K562 (cell line): ENCODE data around the gene CBX8. TPM values are rescaled to one million over a fixed set of nuclear protein-coding genes. Genes with fewer than 3 reads are reported as not detected.
A peak's percentile ranks its signal among the peaks of the same experiment; 100 is the strongest.

ENCODE experiments used
- ARNT ChIP-seq, 2 experiments: fragments of 450-650 bp; IDR thresholded peaks; 2 replicates each; pipeline ENCODE4 v1.6.1; 2016; ENCODE audit warnings: mild to moderate bottlenecking in 1 of 2
- CHD1 ChIP-seq: fragments of 200-600 bp; sonication (generic); IDR thresholded peaks from one replicate; pipeline ENCODE4 v1.6.1; 2012; ENCODE audit warnings: mild to moderate bottlenecking, moderate library complexity, low read length, inconsistent platforms
- CSDE1 ChIP-seq, 2 experiments: fragments of 450-650 bp; IDR thresholded peaks; 2 replicates each; pipeline ENCODE4 v1.6.1; 2016; ENCODE audit warnings: mild to moderate bottlenecking in 1 of 2
- DPF2 ChIP-seq: fragments of 450-650 bp; IDR thresholded peaks from 2 replicates; pipeline ENCODE4 v1.6.1; 2016
- ETS2 ChIP-seq: IDR thresholded peaks from 2 replicates; pipeline ENCODE4 v1.6.1; 2016; ENCODE audit warnings: borderline replicate concordance, missing genetic modification characterization, mild to moderate bottlenecking, moderate library complexity, missing compliant biosample characterization; ENCODE audit not compliant: poor library complexity, severe bottlenecking
- HSF4 ChIP-seq: fragments of 250-450 bp; sonication (Bioruptor Pico); IDR thresholded peaks from 2 replicates; pipeline ENCODE4 v2.1.2; 2022; ENCODE audit warnings: mild to moderate bottlenecking, moderate library complexity, borderline replicate concordance
- KDM5B ChIP-seq: fragments of 200-600 bp; sonication (generic); IDR thresholded peaks from 2 replicates; pipeline ENCODE4 v1.6.1; 2012; ENCODE audit warnings: low read depth, mild to moderate bottlenecking, moderate library complexity, low read length, control low read depth, inconsistent platforms; ENCODE audit not compliant: insufficient replicate concordance
- MYC ChIP-seq, 2 experiments: fragments of 250-450 bp in 1 of 2; sonication (Bioruptor Pico) in 1 of 2; IDR thresholded peaks; 2 replicates each; pipeline versions ENCODE4 v1.5.1 to v1.6.1; 2012 to 2021; ENCODE audit warnings: low read depth in 2 of 2, borderline replicate concordance in 1 of 2, improper control_type of control experiment in 1 of 2, low read length in 1 of 2, mild to moderate bottlenecking in 1 of 2, moderate library complexity in 1 of 2
- NFATC3 ChIP-seq: fragments of 450-650 bp; IDR thresholded peaks from 2 replicates; pipeline ENCODE4 v1.6.1; 2017; ENCODE audit warnings: mild to moderate bottlenecking
- NFYB ChIP-seq: IDR thresholded peaks from 2 replicates; pipeline ENCODE4 v1.6.1; 2011; ENCODE audit warnings: mild to moderate bottlenecking, moderate library complexity; ENCODE audit not compliant: insufficient read length; ENCODE audit errors: extremely low read depth
- RBBP5 ChIP-seq: fragments of 200-600 bp; sonication (generic); IDR thresholded peaks from 2 replicates; pipeline ENCODE4 v1.6.1; 2012; ENCODE audit warnings: borderline replicate concordance, mild to moderate bottlenecking, low read length, control low read depth, inconsistent platforms; ENCODE audit not compliant: insufficient read depth, poor library complexity, severe bottlenecking
- TAF1 ChIP-seq: IDR thresholded peaks from 2 replicates; pipeline ENCODE4 v1.6.1; 2011; ENCODE audit warnings: mild to moderate bottlenecking, low read length, moderate library complexity; ENCODE audit not compliant: insufficient read depth, control insufficient read depth, severe bottlenecking; ENCODE audit errors: extremely low read depth
- XRCC4 ChIP-seq: IDR thresholded peaks from one replicate; pipeline ENCODE4 v1.6.1; 2011; ENCODE audit not compliant: insufficient read depth, insufficient read length; ENCODE audit errors: extremely low read depth
- ZBTB8A ChIP-seq: fragments of 450-650 bp; IDR thresholded peaks from 2 replicates; pipeline ENCODE4 v1.6.1; 2018; ENCODE audit warnings: mild to moderate bottlenecking, moderate library complexity; ENCODE audit not compliant: partially characterized antibody
- ZNF212 ChIP-seq: fragments of 450-650 bp; formaldehyde crosslinking; IDR thresholded peaks from 2 replicates; pipeline ENCODE4 v1.4.0; 2020; ENCODE audit warnings: mild to moderate bottlenecking
- ZNF41 ChIP-seq: fragments of 250-450 bp; sonication (Bioruptor Pico); conservative IDR thresholded peaks from 2 replicates; pipeline ENCODE4 v1.4.0; 2020; ENCODE audit warnings: mild to moderate bottlenecking
- ZNF707 ChIP-seq: fragments of 250-450 bp; sonication (Bioruptor Pico); conservative IDR thresholded peaks from 2 replicates; pipeline ENCODE4 v1.8.0; 2022; ENCODE audit warnings: inconsistent platforms, mild to moderate bottlenecking, moderate library complexity
- polyA plus RNA-seq, 8 experiments: library from polyadenylated mRNA; depleted of rRNA in 4 of 8; stranded (reverse) in 5 of 8; unstranded in 3 of 8; fragments of >200 nt; fragmentation: Nextera tagmentation in 2 of 8; fragmentation: Illumina TruSeq in 1 of 8; extraction: Ambion mirVana in 2 of 8; extraction: Trizol in 1 of 8; gene quantifications; 2 replicates each; pipeline versions ENCODE4 v1.2.1 to v1.2.3, GENCODE V29; 2011 to 2014; ENCODE audit warnings: inconsistent platforms in 1 of 8, missing spikeins in 1 of 8
- total RNA-seq, 7 experiments: library from RNA; depleted of rRNA in 6 of 7; stranded (reverse); fragments of >200 nt in 6 of 7; fragmentation: Illumina TruSeq in 2 of 7; extraction: Trizol in 2 of 7; gene quantifications; 2 replicates each; pipeline versions ENCODE4 v1.2.1 to v1.2.3, GENCODE V29; 2011 to 2021; ENCODE audit warnings: low replicate concordance in 1 of 7
- TF ChIP-seq, protein P1 (sequence below): fragments of 450-650 bp; formaldehyde crosslinking; conservative IDR thresholded peaks from 2 replicates; pipeline ENCODE4 v1.4.0; 2022; ENCODE audit warnings: mild to moderate bottlenecking, missing genetic modification characterization
- TF ChIP-seq, protein P2 (sequence below): conservative IDR thresholded peaks from 2 replicates; pipeline ENCODE4 v1.6.1; 2011; ENCODE audit warnings: low read depth, mild to moderate bottlenecking, low read length; ENCODE audit not compliant: control insufficient read depth
- TF ChIP-seq, protein P3 (sequence below): IDR thresholded peaks from 3 replicates; pipeline ENCODE4 v1.6.1; 2011; ENCODE audit warnings: borderline replicate concordance, mild to moderate bottlenecking; ENCODE audit not compliant: insufficient read length, insufficient read depth
- TF ChIP-seq, protein P4 (sequence below): IDR thresholded peaks from 2 replicates; pipeline ENCODE4 v1.6.1; 2011; ENCODE audit not compliant: insufficient read length; ENCODE audit errors: extremely low read depth
- TF ChIP-seq, protein P5 (sequence below): sonication (generic); formaldehyde crosslinking; IDR thresholded peaks from 2 replicates; pipeline ENCODE4 v1.8.0; 2022; ENCODE audit warnings: missing genetic modification reagents, mild to moderate bottlenecking, moderate library complexity, borderline replicate concordance

CBX8 gene
- total and polyA plus RNA-seq, 9 of the 15 experiments (the other 6 are each of a cell fraction or from before 2014, with no cell fraction given), result 0.08 to 11.9 (median 2.6) TPM

DNA sequence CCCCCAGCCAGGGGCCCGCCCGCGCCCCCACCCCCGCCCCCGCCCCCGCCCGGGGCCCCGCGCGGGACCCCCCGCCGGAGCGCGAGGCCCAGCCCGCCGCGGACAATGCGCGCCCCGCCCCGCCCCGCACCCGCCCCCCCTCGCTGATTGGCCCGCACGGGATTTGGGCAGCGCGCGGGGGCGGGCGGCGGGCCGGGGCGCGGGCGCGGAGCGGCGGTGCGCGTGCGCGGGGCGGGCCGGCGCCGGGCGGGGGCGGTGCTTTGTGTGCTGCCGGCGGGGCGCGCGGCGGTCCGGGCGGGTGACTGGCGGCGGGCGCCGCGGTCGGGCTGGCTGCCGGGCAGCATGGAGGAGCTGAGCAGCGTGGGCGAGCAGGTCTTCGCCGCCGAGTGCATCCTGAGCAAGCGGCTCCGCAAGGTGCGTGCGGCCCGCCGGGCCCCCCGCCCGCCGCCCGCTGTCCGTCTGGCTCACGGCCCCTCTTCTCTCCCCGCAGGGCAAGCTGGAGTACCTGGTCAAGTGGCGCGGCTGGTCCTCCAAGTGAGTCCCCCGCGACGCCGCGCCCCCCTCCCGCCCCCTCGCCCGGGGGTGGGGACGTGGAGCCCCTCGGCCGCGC, 18.9 kb downstream of the CBX8 start, which contains the start of gene CBX2 (continued):
- TF ChIP-seq ZNF212, result no peak
- TF ChIP-seq DPF2, result no peak
- TF ChIP-seq HSF4 (CRISPR knock-in tag), result no peak
- TF ChIP-seq, protein P1, sequence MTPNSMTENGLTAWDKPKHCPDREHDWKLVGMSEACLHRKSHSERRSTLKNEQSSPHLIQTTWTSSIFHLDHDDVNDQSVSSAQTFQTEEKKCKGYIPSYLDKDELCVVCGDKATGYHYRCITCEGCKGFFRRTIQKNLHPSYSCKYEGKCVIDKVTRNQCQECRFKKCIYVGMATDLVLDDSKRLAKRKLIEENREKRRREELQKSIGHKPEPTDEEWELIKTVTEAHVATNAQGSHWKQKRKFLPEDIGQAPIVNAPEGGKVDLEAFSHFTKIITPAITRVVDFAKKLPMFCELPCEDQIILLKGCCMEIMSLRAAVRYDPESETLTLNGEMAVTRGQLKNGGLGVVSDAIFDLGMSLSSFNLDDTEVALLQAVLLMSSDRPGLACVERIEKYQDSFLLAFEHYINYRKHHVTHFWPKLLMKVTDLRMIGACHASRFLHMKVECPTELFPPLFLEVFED (CRISPR knock-in tag), result no peak
- TF ChIP-seq RBBP5, result peak; percentile 22
- peak; percentile 1 for TF ChIP-seq CHD1
- TF ChIP-seq TAF1, result peak; percentile 12
- TF ChIP-seq ZNF41 (CRISPR knock-in tag), result no peak
- TF ChIP-seq MYC (IDR thresholded peaks at IDR 0.05; ENCODE audit: low read depth, low read length), result 0 out of 2 replicates have a peak, but pooled peaks have one; percentile 33
- no peak for TF ChIP-seq MYC (CRISPR knock-in tag; IDR thresholded peaks at IDR 0.05; ENCODE audit: borderline replicate concordance, low read depth)
- TF ChIP-seq NFYB, result peak; percentile 25
- TF ChIP-seq, protein P2, sequence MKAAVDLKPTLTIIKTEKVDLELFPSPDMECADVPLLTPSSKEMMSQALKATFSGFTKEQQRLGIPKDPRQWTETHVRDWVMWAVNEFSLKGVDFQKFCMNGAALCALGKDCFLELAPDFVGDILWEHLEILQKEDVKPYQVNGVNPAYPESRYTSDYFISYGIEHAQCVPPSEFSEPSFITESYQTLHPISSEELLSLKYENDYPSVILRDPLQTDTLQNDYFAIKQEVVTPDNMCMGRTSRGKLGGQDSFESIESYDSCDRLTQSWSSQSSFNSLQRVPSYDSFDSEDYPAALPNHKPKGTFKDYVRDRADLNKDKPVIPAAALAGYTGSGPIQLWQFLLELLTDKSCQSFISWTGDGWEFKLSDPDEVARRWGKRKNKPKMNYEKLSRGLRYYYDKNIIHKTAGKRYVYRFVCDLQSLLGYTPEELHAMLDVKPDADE, result peak; percentile 45; the same call in 1 of the 2 replicates
- TF ChIP-seq, protein P3, sequence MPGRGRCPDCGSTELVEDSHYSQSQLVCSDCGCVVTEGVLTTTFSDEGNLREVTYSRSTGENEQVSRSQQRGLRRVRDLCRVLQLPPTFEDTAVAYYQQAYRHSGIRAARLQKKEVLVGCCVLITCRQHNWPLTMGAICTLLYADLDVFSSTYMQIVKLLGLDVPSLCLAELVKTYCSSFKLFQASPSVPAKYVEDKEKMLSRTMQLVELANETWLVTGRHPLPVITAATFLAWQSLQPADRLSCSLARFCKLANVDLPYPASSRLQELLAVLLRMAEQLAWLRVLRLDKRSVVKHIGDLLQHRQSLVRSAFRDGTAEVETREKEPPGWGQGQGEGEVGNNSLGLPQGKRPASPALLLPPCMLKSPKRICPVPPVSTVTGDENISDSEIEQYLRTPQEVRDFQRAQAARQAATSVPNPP, result no peak
- TF ChIP-seq ETS2 (tag), result no peak
- TF ChIP-seq KDM5B, result peak; percentile 51
- no peak for TF ChIP-seq CSDE1 (IDR thresholded peaks at IDR 0.05)
- TF ChIP-seq, protein P4, sequence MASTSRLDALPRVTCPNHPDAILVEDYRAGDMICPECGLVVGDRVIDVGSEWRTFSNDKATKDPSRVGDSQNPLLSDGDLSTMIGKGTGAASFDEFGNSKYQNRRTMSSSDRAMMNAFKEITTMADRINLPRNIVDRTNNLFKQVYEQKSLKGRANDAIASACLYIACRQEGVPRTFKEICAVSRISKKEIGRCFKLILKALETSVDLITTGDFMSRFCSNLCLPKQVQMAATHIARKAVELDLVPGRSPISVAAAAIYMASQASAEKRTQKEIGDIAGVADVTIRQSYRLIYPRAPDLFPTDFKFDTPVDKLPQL, result no peak
- no peak for TF ChIP-seq ZNF707 (CRISPR knock-in tag)
- no peak for TF ChIP-seq XRCC4
- no peak for TF ChIP-seq NFATC3
- TF ChIP-seq, protein P5, sequence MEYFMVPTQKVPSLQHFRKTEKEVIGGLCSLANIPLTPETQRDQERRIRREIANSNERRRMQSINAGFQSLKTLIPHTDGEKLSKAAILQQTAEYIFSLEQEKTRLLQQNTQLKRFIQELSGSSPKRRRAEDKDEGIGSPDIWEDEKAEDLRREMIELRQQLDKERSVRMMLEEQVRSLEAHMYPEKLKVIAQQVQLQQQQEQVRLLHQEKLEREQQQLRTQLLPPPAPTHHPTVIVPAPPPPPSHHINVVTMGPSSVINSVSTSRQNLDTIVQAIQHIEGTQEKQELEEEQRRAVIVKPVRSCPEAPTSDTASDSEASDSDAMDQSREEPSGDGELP (CRISPR knock-in tag), result no peak
- no peak for TF ChIP-seq ARNT (IDR thresholded peaks at IDR 0.05)
- TF ChIP-seq ZBTB8A, result no peak
